ENCODE data around the gene DRD5.

DRD5 gene

DNA sequence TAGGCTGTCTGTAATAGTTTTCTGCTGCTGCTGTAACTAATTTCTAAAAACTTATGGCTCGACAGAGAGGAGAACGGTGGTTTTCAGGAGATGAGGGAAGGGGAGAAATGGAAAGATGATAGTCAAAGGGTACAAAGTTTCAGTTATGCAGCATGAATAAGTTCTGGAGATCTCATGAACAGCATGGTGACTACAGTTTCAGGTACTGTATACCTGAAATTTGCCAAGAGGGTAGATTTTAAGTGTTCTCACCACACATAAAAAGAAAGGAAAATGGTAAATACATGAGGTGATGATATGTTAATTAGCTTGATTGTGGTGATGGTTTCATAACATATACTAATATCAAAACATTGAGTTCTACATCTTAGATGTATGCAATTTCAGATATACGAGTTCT, 34.9 kb downstream of the DRD5 start:
- no peak for DNase-seq (ENCODE audit: extremely low spot score)
- TF ChIP-seq, protein P1, sequence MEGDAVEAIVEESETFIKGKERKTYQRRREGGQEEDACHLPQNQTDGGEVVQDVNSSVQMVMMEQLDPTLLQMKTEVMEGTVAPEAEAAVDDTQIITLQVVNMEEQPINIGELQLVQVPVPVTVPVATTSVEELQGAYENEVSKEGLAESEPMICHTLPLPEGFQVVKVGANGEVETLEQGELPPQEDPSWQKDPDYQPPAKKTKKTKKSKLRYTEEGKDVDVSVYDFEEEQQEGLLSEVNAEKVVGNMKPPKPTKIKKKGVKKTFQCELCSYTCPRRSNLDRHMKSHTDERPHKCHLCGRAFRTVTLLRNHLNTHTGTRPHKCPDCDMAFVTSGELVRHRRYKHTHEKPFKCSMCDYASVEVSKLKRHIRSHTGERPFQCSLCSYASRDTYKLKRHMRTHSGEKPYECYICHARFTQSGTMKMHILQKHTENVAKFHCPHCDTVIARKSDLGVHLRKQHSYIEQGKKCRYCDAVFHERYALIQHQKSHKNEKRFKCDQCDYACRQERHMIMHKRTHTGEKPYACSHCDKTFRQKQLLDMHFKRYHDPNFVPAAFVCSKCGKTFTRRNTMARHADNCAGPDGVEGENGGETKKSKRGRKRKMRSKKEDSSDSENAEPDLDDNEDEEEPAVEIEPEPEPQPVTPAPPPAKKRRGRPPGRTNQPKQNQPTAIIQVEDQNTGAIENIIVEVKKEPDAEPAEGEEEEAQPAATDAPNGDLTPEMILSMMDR (IDR thresholded peaks at IDR 0.05; ENCODE audit: control extremely low read depth, extremely low read depth, low read depth, missing control alignments), result no peak
- ChIA-PET CTCF (no interaction called here), POLR2A (no interaction called here)

DNA sequence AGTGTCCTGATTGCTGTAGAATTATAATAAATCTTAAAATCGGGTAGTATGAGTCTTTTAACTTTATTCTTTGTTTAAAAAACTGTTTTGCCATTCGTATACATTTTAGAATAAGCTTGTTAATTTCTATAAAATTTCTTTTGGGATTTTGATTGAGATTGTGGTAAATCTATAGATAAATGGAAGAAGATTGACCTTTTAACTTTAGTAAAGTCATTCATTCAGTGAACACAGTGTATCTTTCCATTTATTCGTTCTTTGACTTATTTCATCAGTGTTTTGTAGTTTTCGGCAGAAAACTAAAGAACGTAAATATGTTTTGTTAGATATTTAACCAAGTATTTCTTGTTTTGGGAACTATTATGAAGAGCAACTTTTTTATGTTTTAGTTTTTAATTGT, 38.9 kb downstream of the DRD5 start:
- POLR2A ChIA-PET, result no interaction called here
- DNase-seq (ENCODE audit: extremely low spot score), result no peak
- TF ChIP-seq, protein P1 (IDR thresholded peaks at IDR 0.05; ENCODE audit: control extremely low read depth, extremely low read depth, low read depth, missing control alignments), result no peak
- CTCF ChIA-PET, result interaction anchor here (1.0 kb wide), 1 partner anchor 13 kb away, joined by 3 read pairs; no protein-coding TSS in a partner anchor

DNA sequence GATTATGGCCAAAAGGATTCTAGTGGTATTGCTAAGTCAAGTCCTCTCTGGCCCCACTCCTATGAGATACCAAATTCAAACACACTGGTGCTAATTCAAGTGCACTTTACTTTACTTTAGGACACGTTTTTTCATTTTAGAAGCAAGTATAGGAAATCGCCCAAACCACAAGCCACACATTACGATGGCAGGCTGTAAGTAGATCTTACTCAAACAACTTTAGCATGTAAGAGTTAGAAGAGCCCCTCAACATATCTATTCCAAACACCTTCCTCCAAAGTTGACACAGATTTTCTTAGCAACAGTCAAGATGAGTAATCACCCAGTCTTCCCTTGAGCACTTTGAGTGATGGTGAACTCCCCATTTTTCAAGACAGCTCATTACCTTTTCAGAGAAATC, 43.6 kb downstream of the DRD5 start:
- DNase-seq (ENCODE audit: extremely low spot score), result no peak
- ChIA-PET CTCF (no interaction called here), POLR2A (no interaction called here)
- TF ChIP-seq, protein P1 (IDR thresholded peaks at IDR 0.05; ENCODE audit: control extremely low read depth, extremely low read depth, low read depth, missing control alignments), result no peak

DNA sequence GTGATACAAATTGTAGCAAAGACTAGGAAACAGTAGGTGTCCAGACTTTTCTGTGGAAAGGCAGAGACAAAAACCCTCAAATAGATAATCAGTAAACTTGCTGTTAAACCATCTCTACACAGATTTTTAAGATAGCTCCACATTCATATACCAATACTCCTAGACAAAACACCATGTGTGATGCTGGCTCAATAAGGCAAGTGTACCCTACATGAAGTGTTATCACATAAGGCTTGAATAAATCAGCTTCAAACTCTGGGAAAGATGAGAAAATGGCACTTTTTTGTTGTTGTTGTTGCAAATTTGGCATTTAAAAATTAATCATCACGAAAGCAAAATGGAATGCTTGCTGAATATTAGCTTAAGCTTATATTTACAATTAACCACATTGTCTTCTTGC, 45.1 kb downstream of the DRD5 start:
- ChIA-PET POLR2A (no interaction called here), CTCF (no interaction called here)
- TF ChIP-seq, protein P1 (IDR thresholded peaks at IDR 0.05; ENCODE audit: control extremely low read depth, extremely low read depth, low read depth, missing control alignments), result no peak
- DNase-seq (ENCODE audit: extremely low spot score), result no peak

DNA sequence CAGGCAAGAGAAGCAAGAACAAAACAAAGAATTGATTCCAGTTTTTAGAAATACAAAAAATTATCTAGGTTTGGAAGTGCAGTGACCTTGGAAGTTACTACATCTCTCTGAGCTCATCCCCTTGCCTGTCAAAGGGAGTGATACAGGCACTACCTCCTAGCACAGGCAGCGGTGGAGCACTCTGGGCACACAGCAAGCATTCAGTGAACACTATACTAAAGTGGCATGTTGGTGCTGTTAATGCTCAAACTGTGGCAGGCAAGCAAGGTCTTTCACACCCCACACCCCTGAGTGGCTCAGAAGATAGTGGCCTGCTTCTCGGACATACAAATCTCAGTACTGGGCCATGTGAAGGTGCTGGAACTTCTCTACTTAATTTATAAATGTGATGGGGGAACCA, 51.2 kb downstream of the DRD5 start:
- TF ChIP-seq, protein P1 (IDR thresholded peaks at IDR 0.05; ENCODE audit: control extremely low read depth, extremely low read depth, low read depth, missing control alignments), result no peak
- DNase-seq (ENCODE audit: extremely low spot score), result no peak
- POLR2A ChIA-PET, result no interaction called here
- CTCF ChIA-PET, result no interaction called here

DNA sequence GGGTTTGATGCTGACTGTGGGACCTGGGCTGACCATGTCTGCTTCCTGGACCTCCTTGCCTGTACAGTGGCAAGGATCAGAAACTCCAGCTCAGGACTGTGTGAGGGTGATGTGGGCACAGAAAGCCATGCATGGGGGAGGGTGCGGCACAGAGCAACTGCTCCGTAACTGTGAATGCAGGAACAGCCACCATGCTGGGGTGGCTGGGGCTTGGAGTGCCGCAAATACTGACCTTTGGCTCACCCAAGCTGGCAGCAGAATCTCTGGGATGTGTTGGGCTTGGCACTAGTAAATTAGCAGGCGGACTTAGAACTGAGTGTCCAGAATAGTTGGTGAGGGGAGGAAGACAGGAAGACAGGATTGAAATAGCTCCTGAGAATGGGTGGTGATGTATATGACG, 52.0 kb downstream of the DRD5 start:
- ChIA-PET POLR2A (no interaction called here), CTCF (no interaction called here)
- no peak for DNase-seq (ENCODE audit: extremely low spot score)
- TF ChIP-seq, protein P1 (IDR thresholded peaks at IDR 0.05; ENCODE audit: control extremely low read depth, extremely low read depth, low read depth, missing control alignments), result no peak
